Hepatocyte (in vitro differentiated cells): ENCODE data around the gene HABP4.

Experiments
- CTCF ChIP-seq: fragments of 200-600 bp; sonication (generic); IDR thresholded peaks from 2 replicates; pipeline ENCODE4 v1.5.1; 2016; ENCODE audit warnings: antibody characterized with exemption, mild to moderate bottlenecking; ENCODE audit not compliant: poor library complexity
- EZH2phosphoT487 ChIP-seq: fragments of 200-600 bp; sonication (generic); IDR thresholded peaks from one replicate; pipeline ENCODE4 v1.6.1; 2018; ENCODE audit warnings: antibody characterized with exemption, mild to moderate bottlenecking, low read depth, moderate library complexity; ENCODE audit not compliant: unreplicated experiment, severe bottlenecking

GRCh38 chr9:96498796-96499195 lies 48.8 kb downstream of the HABP4 start:
- TF ChIP-seq CTCF (no peak), EZH2phosphoT487 (no peak)
